Stimulated activated CD4-positive, alpha-beta T cell treated with anti-CD3 and anti-CD28 coated beads, Interleukin-12 subunit alpha, Interleukin-12 subunit beta, amount 100 ng/mL, for 48 hours (primary cell): ENCODE measurements around the gene ZNF581.

Experiments used
- DNase-seq, 3 donors: peaks; one replicate each; pipeline ENCODE4 v3.0.0-alpha.2; 2020; ENCODE audit warnings: low read depth in 2 of 3, low spot score in 1 of 3

Gene ZNF581

GRCh38 chr19:55647732-55648584 lies 4.5 kb downstream of the ZNF581 start, which contains the start of gene CCDC106:
Gene CCDC106 (plus strand): TSS chr19:55648212. CDS start chr19:55649047, 835 bp downstream.
- DNase-seq: no peak

GRCh38 chr19:55648585-55649267 lies 5.3 kb downstream of the ZNF581 start:
- DNase-seq: no peak

GRCh38 chr19:55649268-55650125 lies 6.0 kb downstream of the ZNF581 start:
- DNase-seq: no peak

- no peak for DNase-seq
Observed at GRCh38 chr19:55650126-55650557, 6.7 kb downstream of the ZNF581 start.

- DNase-seq: no peak
Observed at GRCh38 chr19:55650602-55651230, 7.3 kb downstream of the ZNF581 start.

- no peak for DNase-seq
Observed at GRCh38 chr19:55651236-55651635, 7.8 kb downstream of the ZNF581 start.

- no peak for DNase-seq
Observed at GRCh38 chr19:55652311-55653128, 9.1 kb downstream of the ZNF581 start.

GRCh38 chr19:55653651-55654322 lies 10.3 kb downstream of the ZNF581 start:
- peak; percentile 93 to 95 (median 94) for DNase-seq

GRCh38 chr19:55654323-55654867 lies 10.9 kb downstream of the ZNF581 start:
- peak; percentile 98 to 99 (median 98) for DNase-seq

GRCh38 chr19:55654868-55655647 lies 11.6 kb downstream of the ZNF581 start, which contains the start of gene U2AF2:
Gene U2AF2 (plus strand): TSS chr19:55655035. CDS start chr19:55655105, 70 bp downstream.
- peak; percentile 93 to 96 (median 95) for DNase-seq

- no peak for DNase-seq
Observed at GRCh38 chr19:55655648-55656040, 12.2 kb downstream of the ZNF581 start.

- no peak for DNase-seq
Observed at GRCh38 chr19:55656552-55656951, 13.1 kb downstream of the ZNF581 start.

GRCh38 chr19:55656988-55657747 lies 13.7 kb downstream of the ZNF581 start:
- DNase-seq: no peak

- no peak for DNase-seq
Observed at GRCh38 chr19:55658846-55659459, 15.5 kb downstream of the ZNF581 start.

GRCh38 chr19:55659822-55660221 lies 16.4 kb downstream of the ZNF581 start:
- no peak for DNase-seq

- DNase-seq: no peak
Observed at GRCh38 chr19:55660404-55660803, 17.0 kb downstream of the ZNF581 start.

- DNase-seq: no peak
Observed at GRCh38 chr19:55660991-55661390, 17.5 kb downstream of the ZNF581 start.
